GM10248 (cell line): ENCODE measurements around the gene ETS1.
A peak's percentile ranks its signal among the peaks of the same experiment; 100 is the strongest.

Source experiments
- CTCF ChIA-PET: fragments of 300-600 bp; sonication (Branson Sonifier 250); formaldehyde crosslinking; extraction: SDS; loops from one replicate; lab custom pipeline; 2021; ENCODE audit warnings: antibody characterized with exemption; lab: Yijun Ruan, JAX
- POLR2A ChIA-PET: fragments of 350-650 bp; sonication (Branson Sonifier 250); formaldehyde crosslinking; extraction: SDS; loops from one replicate; lab custom pipeline; 2020; ENCODE audit warnings: antibody characterized with exemption; lab: Yijun Ruan, JAX
- DNase-seq: peaks from one replicate; pipeline ENCODE4 v3.0.0; 2012; ENCODE audit errors: extremely low spot score
- TF ChIP-seq, protein P1 (sequence below): IDR thresholded peaks from 2 replicates; pipeline ENCODE4 v1.5.1; 2012; ENCODE audit warnings: mild to moderate bottlenecking, low read depth; ENCODE audit errors: extremely low read depth, missing control alignments, control extremely low read depth

The ETS1 gene

DNA sequence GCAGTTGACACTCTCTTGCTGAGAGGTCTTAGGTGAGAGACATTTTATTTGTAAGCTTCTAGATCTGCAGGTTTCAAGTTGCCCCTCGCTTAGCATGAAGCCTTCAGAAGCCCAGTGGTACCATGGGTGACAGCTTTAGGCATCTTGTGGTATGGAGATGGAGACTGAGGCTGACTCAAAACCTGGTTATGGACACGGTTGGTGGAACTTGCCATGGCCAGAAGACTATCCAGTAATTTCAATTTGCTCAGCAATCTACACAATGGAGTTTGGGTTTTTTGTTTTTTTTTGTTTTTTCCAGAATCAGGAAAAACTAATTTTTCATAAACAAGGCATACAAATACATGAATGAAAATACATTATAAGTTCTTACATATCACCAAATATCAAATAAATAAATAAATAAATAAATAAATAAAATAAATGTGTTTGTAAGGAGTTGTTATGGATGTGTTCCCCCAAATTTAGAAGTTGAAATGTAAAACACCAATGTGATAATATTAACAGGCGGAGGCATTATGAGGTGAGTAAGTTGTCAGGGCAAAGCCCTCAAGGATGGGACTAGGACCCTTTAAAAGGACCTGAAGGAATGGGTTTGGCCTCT lies 22.6 kb downstream of the ETS1 start:
- DNase-seq = no peak
- CTCF ChIA-PET = interaction anchor here (1.2 kb wide), 1 partner anchor 10 kb away, joined by 3 read pairs; no protein-coding TSS in a partner anchor
- TF ChIP-seq, protein P1, sequence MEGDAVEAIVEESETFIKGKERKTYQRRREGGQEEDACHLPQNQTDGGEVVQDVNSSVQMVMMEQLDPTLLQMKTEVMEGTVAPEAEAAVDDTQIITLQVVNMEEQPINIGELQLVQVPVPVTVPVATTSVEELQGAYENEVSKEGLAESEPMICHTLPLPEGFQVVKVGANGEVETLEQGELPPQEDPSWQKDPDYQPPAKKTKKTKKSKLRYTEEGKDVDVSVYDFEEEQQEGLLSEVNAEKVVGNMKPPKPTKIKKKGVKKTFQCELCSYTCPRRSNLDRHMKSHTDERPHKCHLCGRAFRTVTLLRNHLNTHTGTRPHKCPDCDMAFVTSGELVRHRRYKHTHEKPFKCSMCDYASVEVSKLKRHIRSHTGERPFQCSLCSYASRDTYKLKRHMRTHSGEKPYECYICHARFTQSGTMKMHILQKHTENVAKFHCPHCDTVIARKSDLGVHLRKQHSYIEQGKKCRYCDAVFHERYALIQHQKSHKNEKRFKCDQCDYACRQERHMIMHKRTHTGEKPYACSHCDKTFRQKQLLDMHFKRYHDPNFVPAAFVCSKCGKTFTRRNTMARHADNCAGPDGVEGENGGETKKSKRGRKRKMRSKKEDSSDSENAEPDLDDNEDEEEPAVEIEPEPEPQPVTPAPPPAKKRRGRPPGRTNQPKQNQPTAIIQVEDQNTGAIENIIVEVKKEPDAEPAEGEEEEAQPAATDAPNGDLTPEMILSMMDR = no peak
- POLR2A ChIA-PET = no interaction called here

DNA sequence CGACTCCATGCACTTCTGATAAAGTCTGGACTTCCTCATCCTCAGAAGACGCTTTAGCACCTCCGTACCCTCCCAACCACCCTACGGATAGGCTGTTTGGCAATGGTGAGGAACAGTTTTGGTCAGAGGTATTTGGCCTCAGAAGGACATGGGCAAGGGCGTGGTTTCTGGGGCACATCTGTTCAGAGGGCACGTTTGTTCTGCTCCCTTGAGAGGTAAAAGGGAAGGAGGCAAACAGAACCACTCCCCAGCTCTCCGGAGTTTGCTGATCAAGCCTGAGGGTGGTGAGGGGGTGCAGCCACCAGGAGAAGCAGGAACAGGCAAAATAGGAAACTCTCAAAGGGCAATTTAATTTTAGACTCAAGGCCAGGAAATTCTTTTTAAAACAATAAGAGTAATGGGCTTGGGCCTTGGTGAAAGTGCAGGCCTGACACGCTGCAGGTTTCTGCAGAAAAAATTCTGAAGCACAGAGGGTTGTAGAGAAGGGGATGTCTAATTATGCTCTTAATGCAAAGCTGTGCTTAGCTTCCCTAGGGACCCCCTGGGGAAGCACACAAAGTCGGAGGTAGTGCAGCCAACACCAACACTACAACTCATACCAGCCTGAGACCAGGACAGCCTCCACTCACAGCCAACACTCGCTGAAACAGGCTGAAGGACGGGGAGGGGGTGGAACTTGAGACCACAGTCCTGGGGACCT lies 23.3 kb downstream of the ETS1 start:
- TF ChIP-seq, protein P1 = no peak
- POLR2A ChIA-PET = no interaction called here
- no peak for DNase-seq
- CTCF ChIA-PET = interaction anchor here (1.2 kb wide), 1 partner anchor 10 kb away, joined by 3 read pairs; no protein-coding TSS in a partner anchor

DNA sequence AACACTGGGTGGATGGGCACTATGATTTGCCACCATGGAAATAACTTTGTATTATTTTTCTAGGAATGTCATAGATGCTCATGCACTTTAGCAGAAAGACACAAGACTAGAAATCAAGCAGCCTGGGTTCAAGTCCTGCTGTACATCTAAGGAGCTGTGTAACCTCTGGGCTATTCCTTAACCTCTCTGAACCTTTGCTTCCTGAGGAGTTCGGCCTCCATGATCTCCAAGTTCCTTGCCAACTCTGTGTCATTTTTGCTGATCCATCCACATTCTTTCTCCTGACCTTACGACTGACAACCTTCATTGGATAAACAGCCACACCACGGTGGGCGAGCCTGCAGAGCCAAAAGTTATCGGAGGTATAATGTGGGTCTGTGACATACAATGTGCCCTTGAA lies 24.1 kb downstream of the ETS1 start:
- POLR2A ChIA-PET = interaction anchor here (0.6 kb wide), 1 partner anchor 294 kb away, joined by 4 read pairs; no protein-coding TSS in a partner anchor
- TF ChIP-seq, protein P1 = no peak
- CTCF ChIA-PET = interaction anchor here (1.2 kb wide), 1 partner anchor 9 kb away, joined by 3 read pairs; no protein-coding TSS in a partner anchor
- DNase-seq = no peak

DNA sequence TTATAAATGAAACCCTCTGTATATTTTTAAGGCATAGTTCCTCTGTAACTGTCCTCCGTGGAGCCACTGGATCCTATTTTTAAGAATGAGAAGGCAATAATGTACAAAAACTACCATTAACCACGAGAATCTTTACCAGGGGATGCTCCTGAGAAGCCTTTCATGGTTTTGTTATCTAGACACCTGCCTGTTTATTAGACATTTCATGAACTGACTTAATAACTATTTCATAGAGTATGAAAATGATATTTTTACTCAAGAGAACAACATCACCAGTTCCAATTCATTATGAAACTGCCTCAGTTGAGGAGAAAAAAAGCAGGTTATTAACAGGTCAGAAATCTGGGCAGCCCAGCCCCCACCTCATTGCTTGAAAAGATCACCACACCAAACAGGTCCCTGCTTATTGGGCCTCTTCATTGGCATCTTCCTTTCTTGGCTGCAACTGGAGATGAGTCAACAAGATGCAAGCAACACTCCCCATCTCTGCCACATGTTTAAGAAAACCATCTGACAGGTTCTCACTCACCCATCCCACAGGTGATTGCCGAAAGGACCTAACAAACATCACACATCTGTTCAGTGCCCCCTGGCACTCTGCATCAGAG lies 27.8 kb downstream of the ETS1 start:
- ChIA-PET POLR2A (no interaction called here), CTCF (no interaction called here)
- TF ChIP-seq, protein P1 = no peak
- DNase-seq = no peak

DNA sequence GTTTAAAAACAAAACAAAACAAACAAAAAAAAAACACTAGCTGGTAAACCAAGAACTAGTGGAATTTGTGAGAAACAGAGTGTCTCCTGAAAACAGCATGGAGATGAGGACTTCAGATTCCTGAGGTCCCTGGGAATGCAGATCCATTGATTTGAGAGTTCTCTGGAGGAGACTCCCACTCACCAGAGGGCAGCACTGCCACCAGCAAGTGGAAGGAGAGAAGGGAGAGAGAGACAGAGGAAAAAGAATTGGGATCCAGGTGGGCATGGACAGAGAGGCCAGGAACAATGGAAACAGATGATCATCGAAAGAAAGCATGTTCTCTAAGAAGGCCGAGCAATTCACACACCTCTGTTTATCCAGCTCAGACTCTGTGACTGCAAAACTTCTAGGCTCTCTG lies 31.8 kb downstream of the ETS1 start:
- no peak for DNase-seq
- ChIA-PET POLR2A (no interaction called here), CTCF (interaction anchor here (1.3 to 6.6 kb wide), 6 partner anchors 11 to 398 kb away, joined by 4 to 41 read pairs (median 6); no protein-coding TSS in a partner anchor)
- TF ChIP-seq, protein P1 = no peak

DNA sequence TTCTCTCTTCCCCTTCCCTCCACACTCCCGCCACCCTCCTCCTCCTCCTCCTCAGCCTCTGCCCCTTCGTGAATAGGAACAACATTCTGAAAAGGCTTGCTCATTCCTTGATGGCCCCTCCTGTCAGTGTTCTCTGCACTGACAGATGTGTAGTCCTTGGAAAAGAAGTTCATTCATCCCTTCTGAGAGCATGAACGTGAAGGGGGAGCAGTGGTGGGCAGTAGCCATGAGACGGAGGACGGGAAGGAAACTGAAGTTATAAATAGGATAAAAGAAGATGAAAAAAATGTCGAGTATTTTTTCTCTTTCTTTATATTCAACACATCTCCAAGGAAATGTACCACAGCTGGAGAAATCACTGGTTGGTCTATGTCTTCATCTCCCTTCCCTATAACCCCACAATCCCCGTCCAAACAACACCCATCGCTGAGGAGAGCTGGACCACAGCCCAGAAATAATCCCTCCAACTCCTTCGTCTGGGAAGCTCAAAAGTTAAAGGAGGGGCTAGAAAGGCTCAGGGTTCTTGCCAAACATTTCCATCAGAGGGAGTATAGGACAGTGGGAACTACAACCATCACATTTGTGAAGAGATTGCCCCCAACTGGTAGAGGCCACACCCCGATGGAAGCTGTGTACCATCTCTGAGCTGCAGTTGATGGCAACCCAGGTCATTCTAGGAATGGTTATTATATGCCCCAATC lies 33.5 kb downstream of the ETS1 start:
- TF ChIP-seq, protein P1 = peak; percentile 42
- POLR2A ChIA-PET = interaction anchor here (0.7 to 1.5 kb wide), 4 partner anchors 27 to 265 kb away, joined by 3 to 5 read pairs (median 3); no protein-coding TSS in a partner anchor
- DNase-seq = no peak
- CTCF ChIA-PET = interaction anchor here (0.7 to 6.6 kb wide), 27 partner anchors 10 to 306 kb away, joined by 3 to 41 read pairs (median 4); no protein-coding TSS in a partner anchor
